K562 (cell line): ENCODE measurements around the gene PCDH9. TPM values are rescaled to one million over a fixed set of nuclear protein-coding genes. Genes with fewer than 3 reads are reported as not detected.

Experiments
- ATAC-seq: fragments of 200-7000 bp; cut with Tn5 transposase; 3 replicates; pipeline ENCODE4 v1.9.1; 2020; ENCODE audit warnings: moderate library complexity
- BruUV-seq: library from RNA; stranded (reverse); fragments of 400-500 nt; replicated peaks from 2 replicates; lab custom pipeline; 2021; lab: Mats Ljungman, UMichigan
- CTCF ChIA-PET: fragments of 300-600 bp; formaldehyde crosslinking; extraction: SDS; loops from one replicate; lab custom pipeline; 2021; ENCODE audit warnings: low intra/inter-chr PET ratio; lab: Yijun Ruan, JAX
- POLR2A ChIA-PET: fragments of 300-600, 350-650 bp; sonication (Branson Sonifier 250); formaldehyde crosslinking; extraction: SDS; loops from one replicate; lab custom pipeline; 2021; ENCODE audit warnings: antibody characterized with exemption, inconsistent platforms; lab: Yijun Ruan, JAX
- DNase-seq, 4 experiments: peaks; one replicate each; pipeline versions ENCODE4 v3.0.0 to v3.0.0-alpha.2; 2011 to 2018; ENCODE audit warnings: low spot score in 3 of 4, mixed read lengths in 3 of 4; ENCODE audit errors: extremely low read depth in 1 of 4
- FAIRE-seq: peaks from 2 replicates; lab custom pipeline; 2011; peaks lifted over from hg19 to GRCh38; lab: Jason Lieb, UNC
- H2AFZ ChIP-seq: 2 replicates; pipeline ENCODE4 v1.6.0; 2011; ENCODE audit warnings: low read depth, low read length, control low read depth, inconsistent platforms
- H3K27ac ChIP-seq: fragments of 200-600 bp; 3 replicates; pipeline ENCODE4 v1.8.0; 2011; ENCODE audit warnings: low read depth, mild to moderate bottlenecking, control low read depth, inconsistent platforms, low read length, moderate library complexity, mixed read lengths; ENCODE audit errors: extremely low read depth
- H3K27me3 ChIP-seq, 2 experiments: fragments of 300-600 bp in 1 of 2; 2 replicates in 1 of 2; 3 replicates in 1 of 2; pipeline versions ENCODE4 v1.6.0 to v1.8.0; 2011; ENCODE audit warnings: inconsistent platforms in 2 of 2, low read length in 2 of 2, mild to moderate bottlenecking in 1 of 2, mixed read lengths in 1 of 2, moderate library complexity in 1 of 2; ENCODE audit not compliant: control insufficient read depth in 2 of 2, insufficient read depth in 2 of 2
- H3K36me3 ChIP-seq: fragments of 300-600 bp; 3 replicates; pipeline ENCODE4 v1.8.0; 2011; ENCODE audit warnings: mild to moderate bottlenecking, low read length, inconsistent platforms; ENCODE audit not compliant: control insufficient read depth, insufficient read depth
- H3K4me1 ChIP-seq, 2 experiments: fragments of 200-600 bp in 1 of 2; replicated peaks in 1 of 2; 2 replicates in 1 of 2; 3 replicates in 1 of 2; pipeline versions ENCODE4 v1.5.1 to v1.8.0; 2011; ENCODE audit warnings: inconsistent platforms in 2 of 2, low read length in 2 of 2, mild to moderate bottlenecking in 1 of 2, mixed read lengths in 1 of 2, moderate library complexity in 1 of 2; ENCODE audit not compliant: control insufficient read depth in 2 of 2, insufficient read depth in 2 of 2
- H3K4me2 ChIP-seq: 2 replicates; pipeline ENCODE4 v1.6.1; 2011; ENCODE audit warnings: low read length, control low read depth, inconsistent platforms, mixed read lengths; ENCODE audit not compliant: insufficient read depth
- H3K4me3 ChIP-seq: fragments of 200-600 bp; sonication (generic), shearing (Covaris generic); 2 replicates; pipeline ENCODE4 v1.5.1; 2016; ENCODE audit warnings: control low read depth, inconsistent platforms
- H3K79me2 ChIP-seq: fragments of 200-600 bp; 3 replicates; pipeline ENCODE4 v1.8.0; 2011; ENCODE audit warnings: low read length, inconsistent platforms; ENCODE audit not compliant: control insufficient read depth, insufficient read depth
- H3K9ac ChIP-seq, 2 experiments: 2 replicates each; pipeline versions ENCODE4 v1.6.0 to v1.6.1; 2011; ENCODE audit warnings: low read depth in 2 of 2, low read length in 2 of 2, control low read depth in 1 of 2, inconsistent platforms in 1 of 2, mild to moderate bottlenecking in 1 of 2, mixed read lengths in 1 of 2; ENCODE audit not compliant: insufficient read depth in 1 of 2
- H3K9me1 ChIP-seq: one replicate; pipeline ENCODE4 v1.6.0; 2011; ENCODE audit warnings: inconsistent platforms, mild to moderate bottlenecking, low read length, moderate library complexity; ENCODE audit not compliant: control insufficient read depth, insufficient read depth
- H3K9me3 ChIP-seq: replicated peaks from 2 replicates; pipeline ENCODE4 v1.5.1; 2011; ENCODE audit warnings: low read depth, low read length, inconsistent platforms; ENCODE audit not compliant: control insufficient read depth, insufficient read depth
- H4K20me1 ChIP-seq: replicated peaks from 2 replicates; pipeline ENCODE4 v1.6.1; 2011; ENCODE audit warnings: low read length, inconsistent platforms, mixed read lengths; ENCODE audit not compliant: control insufficient read depth, insufficient read depth
- CHAMP1 ChIP-seq: fragments of 450-650 bp; IDR thresholded peaks from 2 replicates; pipeline ENCODE4 v1.6.1; 2016; ENCODE audit warnings: mild to moderate bottlenecking
- FOXA3 ChIP-seq, 2 experiments: fragments of 450-650 bp in 1 of 2; sonication (generic) in 1 of 2; formaldehyde crosslinking; IDR thresholded peaks in 1 of 2; conservative IDR thresholded peaks in 1 of 2; 2 replicates each; pipeline versions ENCODE4 v1.4.0 to v1.8.0; 2020 to 2022; ENCODE audit warnings: mild to moderate bottlenecking in 2 of 2, missing genetic modification reagents in 1 of 2
- HDAC8 ChIP-seq: fragments of 450-650 bp; IDR thresholded peaks from 2 replicates; pipeline ENCODE4 v1.6.1; 2016; ENCODE audit warnings: mild to moderate bottlenecking, missing genetic modification characterization, moderate library complexity, missing compliant biosample characterization
- IFI16 ChIP-seq: fragments of 250-450 bp; sonication (Bioruptor Pico); IDR thresholded peaks from 2 replicates; pipeline ENCODE4 v2.1.2; 2022; ENCODE audit warnings: mild to moderate bottlenecking, inconsistent platforms
- MCM5 ChIP-seq: fragments of 450-650 bp; IDR thresholded peaks from 2 replicates; pipeline ENCODE4 v1.6.1; 2016; ENCODE audit warnings: low read depth
- NCOA4 ChIP-seq: fragments of 450-650 bp; IDR thresholded peaks from 2 replicates; pipeline ENCODE4 v1.6.1; 2018; ENCODE audit warnings: mild to moderate bottlenecking; ENCODE audit not compliant: partially characterized antibody
- ZBTB43 ChIP-seq: sonication (generic); formaldehyde crosslinking; IDR thresholded peaks from 2 replicates; pipeline ENCODE4 v1.8.0; 2023; ENCODE audit warnings: mild to moderate bottlenecking, missing genetic modification reagents
- ZFP1 ChIP-seq: fragments of 450-650 bp; formaldehyde crosslinking; IDR thresholded peaks from 2 replicates; pipeline ENCODE4 v1.4.0; 2020; ENCODE audit warnings: mild to moderate bottlenecking, mixed read lengths
- ZNF124 ChIP-seq: sonication (generic); formaldehyde crosslinking; IDR thresholded peaks from 2 replicates; pipeline ENCODE4 v1.8.1; 2022; ENCODE audit warnings: missing genetic modification reagents
- ZNF197 ChIP-seq: fragments of 200-800 bp; sonication (Bioruptor generic); IDR thresholded peaks from 2 replicates; pipeline ENCODE4 v1.6.1; 2016; ENCODE audit warnings: low read depth, missing genetic modification characterization, missing compliant biosample characterization
- WGBS: fragments of 100-300 bp; shearing (Covaris generic); methylation state at CpG from one replicate; pipeline ENCODE4 v1.1.6; 2016; ENCODE audit warnings: low coverage, mixed read lengths; ENCODE audit not compliant: insufficient coverage; ENCODE audit errors: missing lambda C conversion rate; 5-methylcytosine and 5-hydroxymethylcytosine counted together
- in situ Hi-C: fragments of 300-500 bp; cut with MboI; formaldehyde crosslinking; loops from 4 replicates; pipeline ENCODE4 v1.15.0; 2018; ENCODE audit warnings: inconsistent platforms, mixed read lengths
- intact Hi-C: fragments of 100-400 bp; cut with micrococcal nuclease; formaldehyde crosslinking; loops from 2 replicates; pipeline ENCODE4 v1.14.2; 2022
- polyA plus RNA-seq, 8 experiments: library from polyadenylated mRNA; depleted of rRNA in 4 of 8; stranded (reverse) in 5 of 8; unstranded in 3 of 8; fragments of >200 nt; fragmentation: Nextera tagmentation in 2 of 8; fragmentation: Illumina TruSeq in 1 of 8; extraction: Ambion mirVana in 2 of 8; extraction: Trizol in 1 of 8; gene quantifications; 2 replicates each; pipeline versions ENCODE4 v1.2.1 to v1.2.3, GENCODE V29; 2011 to 2014; ENCODE audit warnings: inconsistent platforms in 1 of 8, missing spikeins in 1 of 8
- total RNA-seq, 7 experiments: library from RNA; depleted of rRNA in 6 of 7; stranded (reverse); fragments of >200 nt in 6 of 7; fragmentation: Illumina TruSeq in 2 of 7; extraction: Trizol in 2 of 7; gene quantifications; 2 replicates each; pipeline versions ENCODE4 v1.2.1 to v1.2.3, GENCODE V29; 2011 to 2021; ENCODE audit warnings: low replicate concordance in 1 of 7
- TF ChIP-seq, protein P1 (sequence below): fragments of 450-650 bp; formaldehyde crosslinking; IDR thresholded peaks from 2 replicates; pipeline ENCODE4 v1.4.0; 2020; ENCODE audit warnings: mild to moderate bottlenecking, moderate library complexity
- TF ChIP-seq, protein P2 (sequence below), 3 experiments: IDR thresholded peaks in 2 of 3; conservative IDR thresholded peaks in 1 of 3; 2 replicates each; pipeline ENCODE4 v1.5.1; 2011 to 2012; ENCODE audit warnings: low read length in 3 of 3, mild to moderate bottlenecking in 3 of 3, control low read depth in 2 of 3, improper control_type of control experiment in 1 of 3, inconsistent platforms in 1 of 3, low read depth in 1 of 3, mixed read lengths in 1 of 3, moderate library complexity in 1 of 3; ENCODE audit not compliant: insufficient read depth in 2 of 3
- TF ChIP-seq, protein P3 (sequence below): fragments of 250-450 bp; sonication (Bioruptor Pico); IDR thresholded peaks from 2 replicates; pipeline ENCODE4 v1.5.0; 2021

PCDH9 gene
- total and polyA plus RNA-seq, 9 of the 15 experiments (the other 6 are each of a cell fraction or from before 2014, with no cell fraction given), result 1.1 to 6.7 (median 4.9) TPM

DNA sequence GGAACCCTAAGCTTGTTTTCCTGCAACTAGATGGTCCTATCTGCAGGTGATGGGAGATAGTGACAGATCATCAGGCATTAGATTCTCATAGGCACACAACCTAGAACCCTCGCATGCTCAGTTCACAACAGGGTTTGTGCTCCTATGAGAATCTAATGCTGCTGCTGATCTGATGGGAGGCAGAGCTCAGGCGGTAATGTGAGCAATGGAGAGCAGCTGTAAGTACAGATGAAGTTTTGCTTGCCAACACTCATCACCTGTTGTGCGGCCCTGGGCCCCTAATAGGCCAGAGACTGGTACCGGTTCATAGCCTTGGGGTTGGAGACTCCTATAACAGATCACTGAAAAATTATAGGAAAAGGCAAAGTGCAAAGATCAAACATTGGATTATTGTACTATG lies 267.2 kb downstream of the PCDH9 start (continued):
- TF ChIP-seq, protein P1, sequence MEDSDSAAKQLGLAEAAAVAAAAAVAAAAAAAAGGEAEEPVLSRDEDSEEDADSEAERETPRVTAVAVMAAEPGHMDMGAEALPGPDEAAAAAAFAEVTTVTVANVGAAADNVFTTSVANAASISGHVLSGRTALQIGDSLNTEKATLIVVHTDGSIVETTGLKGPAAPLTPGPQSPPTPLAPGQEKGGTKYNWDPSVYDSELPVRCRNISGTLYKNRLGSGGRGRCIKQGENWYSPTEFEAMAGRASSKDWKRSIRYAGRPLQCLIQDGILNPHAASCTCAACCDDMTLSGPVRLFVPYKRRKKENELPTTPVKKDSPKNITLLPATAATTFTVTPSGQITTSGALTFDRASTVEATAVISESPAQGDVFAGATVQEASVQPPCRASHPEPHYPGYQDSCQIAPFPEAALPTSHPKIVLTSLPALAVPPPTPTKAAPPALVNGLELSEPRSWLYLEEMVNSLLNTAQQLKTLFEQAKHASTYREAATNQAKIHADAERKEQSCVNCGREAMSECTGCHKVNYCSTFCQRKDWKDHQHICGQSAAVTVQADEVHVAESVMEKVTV (CRISPR knock-in tag), result no peak
- TF ChIP-seq, protein P2, sequence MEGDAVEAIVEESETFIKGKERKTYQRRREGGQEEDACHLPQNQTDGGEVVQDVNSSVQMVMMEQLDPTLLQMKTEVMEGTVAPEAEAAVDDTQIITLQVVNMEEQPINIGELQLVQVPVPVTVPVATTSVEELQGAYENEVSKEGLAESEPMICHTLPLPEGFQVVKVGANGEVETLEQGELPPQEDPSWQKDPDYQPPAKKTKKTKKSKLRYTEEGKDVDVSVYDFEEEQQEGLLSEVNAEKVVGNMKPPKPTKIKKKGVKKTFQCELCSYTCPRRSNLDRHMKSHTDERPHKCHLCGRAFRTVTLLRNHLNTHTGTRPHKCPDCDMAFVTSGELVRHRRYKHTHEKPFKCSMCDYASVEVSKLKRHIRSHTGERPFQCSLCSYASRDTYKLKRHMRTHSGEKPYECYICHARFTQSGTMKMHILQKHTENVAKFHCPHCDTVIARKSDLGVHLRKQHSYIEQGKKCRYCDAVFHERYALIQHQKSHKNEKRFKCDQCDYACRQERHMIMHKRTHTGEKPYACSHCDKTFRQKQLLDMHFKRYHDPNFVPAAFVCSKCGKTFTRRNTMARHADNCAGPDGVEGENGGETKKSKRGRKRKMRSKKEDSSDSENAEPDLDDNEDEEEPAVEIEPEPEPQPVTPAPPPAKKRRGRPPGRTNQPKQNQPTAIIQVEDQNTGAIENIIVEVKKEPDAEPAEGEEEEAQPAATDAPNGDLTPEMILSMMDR (IDR thresholded peaks at IDR 0.05 in 2 of 3, conservative IDR thresholded peaks at IDR 0.05 in 1 of 3; ENCODE audit: insufficient read depth in 2 of 3, low read depth in 1 of 3, low read length in 3 of 3), result no peak
- no peak for TF ChIP-seq FOXA3 (CRISPR knock-in tag; conservative IDR thresholded peaks at IDR 0.05 in 1 of 2, IDR thresholded peaks at IDR 0.05 in 1 of 2)

- no peaks in the 10 kb centered on the region for H3K27me3 ChIP-seq
- H3K79me2 ChIP-seq, result no peaks in the 10 kb centered on the region
- no peak overlapping the region for H3K4me3 ChIP-seq
- no peak overlapping the region for H3K27ac ChIP-seq
- intact Hi-C loops (no loop called here), in situ Hi-C loops (no loop called here)
- no peaks in the 10 kb centered on the region for H3K36me3 ChIP-seq
- ATAC-seq (no peak), DNase-seq (no peak), FAIRE-seq (no peak)
- no peak overlapping the region for H2AFZ ChIP-seq
- ChIA-PET CTCF (no interaction called here), POLR2A (no interaction called here)
- whole genome bisulfite sequencing, result 27% methylated on average over 3 of the region's 3 CpGs
- H3K4me2 ChIP-seq, result no peak overlapping the region
- H3K9me3 ChIP-seq, result no peaks in the 10 kb centered on the region
- H3K4me1 ChIP-seq, result no peaks in the 10 kb centered on the region
- no peak for TF ChIP-seq ZNF124 (CRISPR knock-in tag)
- no peak for TF ChIP-seq NCOA4
- TF ChIP-seq ZBTB43 (CRISPR knock-in tag), result no peak
- TF ChIP-seq, protein P3, sequence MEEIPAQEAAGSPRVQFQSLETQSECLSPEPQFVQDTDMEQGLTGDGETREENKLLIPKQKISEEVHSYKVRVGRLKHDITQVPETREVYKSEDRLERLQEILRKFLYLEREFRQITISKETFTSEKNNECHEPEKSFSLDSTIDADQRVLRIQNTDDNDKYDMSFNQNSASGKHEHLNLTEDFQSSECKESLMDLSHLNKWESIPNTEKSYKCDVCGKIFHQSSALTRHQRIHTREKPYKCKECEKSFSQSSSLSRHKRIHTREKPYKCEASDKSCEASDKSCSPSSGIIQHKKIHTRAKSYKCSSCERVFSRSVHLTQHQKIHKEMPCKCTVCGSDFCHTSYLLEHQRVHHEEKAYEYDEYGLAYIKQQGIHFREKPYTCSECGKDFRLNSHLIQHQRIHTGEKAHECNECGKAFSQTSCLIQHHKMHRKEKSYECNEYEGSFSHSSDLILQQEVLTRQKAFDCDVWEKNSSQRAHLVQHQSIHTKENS (CRISPR knock-in tag), result no peak
- no peak for TF ChIP-seq ZFP1
- no peak for TF ChIP-seq IFI16 (CRISPR knock-in tag)
- TF ChIP-seq ZNF197 (CRISPR knock-in tag), result no peak
- TF ChIP-seq HDAC8 (tag), result no peak
- TF ChIP-seq MCM5, result no peak
- no peak for TF ChIP-seq CHAMP1
- H3K9me1 ChIP-seq, result no peaks in the 10 kb centered on the region
- no TSS peak for BruUV-seq
- no peaks in the 10 kb centered on the region for H4K20me1 ChIP-seq
- H3K9ac ChIP-seq, result no peak overlapping the region
These were observed 271.5 kb downstream of the PCDH9 start for GRCh38 chr13:66958611-66959010.
